HG03469 (cell line): ENCODE data around the gene HM13.
"Not testable (repeated sequence)": the region's sequence is repeated elsewhere in the genome, so short reads cannot be mapped to it uniquely, and the experiment has no call there.

Source experiments
- ATAC-seq: cut with Tn5 transposase; IDR thresholded peaks from one replicate; pipeline ENCODE4 v1.9.1; 2021; ENCODE audit warnings: mild to moderate bottlenecking, moderate library complexity, moderate number of reproducible peaks; ENCODE audit not compliant: unreplicated experiment

The HM13 gene

DNA sequence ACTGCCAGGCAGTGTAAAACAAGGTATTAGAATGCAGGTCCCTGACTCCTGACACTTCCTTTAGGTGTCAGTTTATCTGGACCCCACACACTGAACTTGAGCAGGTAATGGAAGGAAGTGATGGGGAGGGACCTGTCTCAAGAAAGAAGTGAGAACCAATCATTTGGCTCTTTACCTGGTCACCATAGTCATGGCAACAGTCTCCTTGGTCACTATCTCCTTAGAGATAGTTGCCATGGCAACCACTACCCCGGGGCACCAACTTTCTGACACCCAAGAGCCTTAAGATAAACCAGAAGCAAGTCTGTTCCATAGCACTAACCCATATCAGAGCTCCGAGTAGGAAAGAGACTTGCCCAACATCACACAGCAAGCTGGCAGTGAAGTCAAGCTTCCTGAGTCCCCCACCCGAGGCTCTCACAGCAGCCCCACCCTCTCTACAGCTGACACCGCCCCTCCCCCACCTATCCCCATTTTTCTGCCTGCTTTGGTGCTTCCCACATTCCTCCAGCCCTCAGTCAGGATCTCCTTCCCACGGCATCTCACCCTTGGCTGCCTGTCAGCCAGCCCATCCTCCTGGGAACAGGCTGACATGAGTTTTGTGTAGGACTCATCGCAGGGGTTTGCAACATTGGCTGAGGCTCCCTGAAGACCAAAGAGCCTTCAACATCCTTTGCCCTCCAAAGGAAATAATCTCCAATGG, 16.3 kb upstream of the HM13 start:
- no peak for ATAC-seq

DNA sequence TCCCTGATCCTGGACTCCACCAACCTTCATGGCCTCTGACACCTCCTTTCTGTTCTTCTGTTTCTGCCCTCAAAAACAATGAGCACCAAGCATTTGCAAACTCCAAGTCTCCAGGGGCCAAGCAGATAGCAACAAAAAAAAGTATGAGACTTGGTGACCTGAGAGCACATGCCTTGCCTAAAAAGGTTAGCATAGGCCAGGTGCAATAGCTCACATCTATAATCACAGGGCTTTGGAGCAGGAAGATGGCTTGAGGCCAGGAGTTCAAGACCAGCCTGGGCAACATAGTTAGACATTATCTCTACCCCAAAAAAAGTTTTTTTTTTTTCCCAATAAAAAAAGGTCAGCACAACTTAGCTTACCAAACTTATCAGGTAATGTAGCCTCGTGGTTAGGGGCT, 13.7 kb upstream of the HM13 start:
- ATAC-seq = no peak

DNA sequence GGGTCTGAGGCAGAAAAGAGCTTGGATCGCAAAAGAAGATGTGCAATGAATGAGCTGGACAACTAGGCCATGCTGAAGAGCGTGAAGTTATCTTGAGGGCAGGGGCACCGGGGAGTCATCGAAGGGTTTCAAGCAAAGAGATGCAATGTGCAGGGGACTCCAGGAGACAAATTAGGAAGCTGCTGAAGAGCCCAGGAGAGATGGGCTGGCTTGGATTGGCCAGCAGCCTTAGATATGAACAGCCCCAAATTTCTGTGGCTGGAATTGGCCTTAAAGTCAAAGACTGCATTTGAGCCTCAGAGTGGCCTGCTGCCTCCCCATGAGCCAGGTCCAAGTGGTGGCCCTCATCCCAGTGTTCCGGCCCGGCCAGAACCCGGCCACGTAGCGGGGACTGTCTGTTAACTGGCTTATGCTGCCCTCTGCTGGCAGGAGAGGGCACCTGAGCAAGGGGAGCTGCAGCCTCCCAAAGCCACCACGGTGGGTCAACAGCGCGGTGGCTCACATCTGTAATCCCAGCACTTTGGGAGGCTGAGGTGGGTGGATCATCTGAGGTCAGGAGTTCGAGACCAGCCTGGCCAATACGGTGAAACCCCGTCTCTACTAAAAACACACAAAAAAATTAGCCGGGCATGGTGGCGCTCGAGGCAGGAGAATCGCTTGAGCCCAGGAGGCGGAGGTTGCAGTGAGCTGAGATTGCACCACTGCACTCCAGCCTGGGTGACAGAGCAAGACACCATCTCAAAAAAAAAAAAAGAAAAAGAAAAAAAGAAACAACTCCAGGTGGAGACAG, 11.2 kb upstream of the HM13 start:
- peak; percentile 85 for ATAC-seq

DNA sequence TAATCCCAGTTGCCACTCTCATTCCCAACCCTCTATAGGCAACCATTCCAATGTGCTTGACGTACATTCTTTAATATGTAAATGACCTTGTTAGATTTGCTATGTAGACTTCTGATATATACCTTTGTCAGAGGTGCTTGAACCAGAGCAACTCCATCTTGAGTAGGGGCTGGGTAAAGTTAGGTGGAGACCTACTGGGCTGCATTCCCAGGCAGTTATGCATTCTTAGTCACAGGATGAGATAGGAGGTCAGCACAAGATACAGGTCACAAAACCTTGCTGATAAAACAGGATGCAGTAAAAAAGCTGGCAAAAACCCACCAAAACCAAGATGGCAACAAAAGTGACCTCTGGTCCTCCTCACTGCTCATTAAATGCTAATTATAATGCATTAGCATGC, 8.3 kb upstream of the HM13 start:
- no peak for ATAC-seq

DNA sequence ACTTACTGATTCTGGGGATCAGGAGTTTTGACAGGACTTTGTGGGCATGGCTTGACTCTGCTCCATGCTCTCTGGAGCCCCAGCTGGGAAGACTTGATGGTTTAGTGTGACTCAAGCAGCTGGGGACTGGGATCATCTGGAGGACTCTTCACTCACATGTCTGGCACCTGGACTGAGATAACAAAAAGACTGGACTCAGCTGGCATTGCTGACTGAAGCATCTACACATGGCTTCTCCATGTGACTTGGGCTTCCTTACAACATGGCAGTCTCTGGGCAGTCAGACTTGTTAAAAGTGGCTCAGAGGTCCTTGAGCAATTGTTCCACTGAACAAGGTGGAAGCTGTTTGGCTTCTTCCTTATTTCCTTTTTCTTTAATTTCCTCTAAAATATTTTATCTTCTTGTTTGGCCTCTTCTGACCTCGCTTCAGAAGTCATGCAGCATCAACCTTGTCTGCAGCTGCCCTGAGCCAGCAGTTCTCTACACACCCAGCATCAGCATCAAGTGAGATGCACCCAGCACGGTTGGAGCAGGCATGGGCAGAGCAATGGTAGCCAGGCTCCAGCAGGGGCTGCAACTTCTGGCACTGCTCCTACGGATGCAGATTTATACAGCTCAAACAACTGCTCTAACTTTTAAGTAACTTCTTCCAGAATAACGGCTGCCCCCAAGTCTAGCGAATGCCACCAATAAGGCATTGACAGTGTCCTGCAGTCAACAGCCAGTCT, 5.6 kb upstream of the HM13 start:
- no peak for ATAC-seq

DNA sequence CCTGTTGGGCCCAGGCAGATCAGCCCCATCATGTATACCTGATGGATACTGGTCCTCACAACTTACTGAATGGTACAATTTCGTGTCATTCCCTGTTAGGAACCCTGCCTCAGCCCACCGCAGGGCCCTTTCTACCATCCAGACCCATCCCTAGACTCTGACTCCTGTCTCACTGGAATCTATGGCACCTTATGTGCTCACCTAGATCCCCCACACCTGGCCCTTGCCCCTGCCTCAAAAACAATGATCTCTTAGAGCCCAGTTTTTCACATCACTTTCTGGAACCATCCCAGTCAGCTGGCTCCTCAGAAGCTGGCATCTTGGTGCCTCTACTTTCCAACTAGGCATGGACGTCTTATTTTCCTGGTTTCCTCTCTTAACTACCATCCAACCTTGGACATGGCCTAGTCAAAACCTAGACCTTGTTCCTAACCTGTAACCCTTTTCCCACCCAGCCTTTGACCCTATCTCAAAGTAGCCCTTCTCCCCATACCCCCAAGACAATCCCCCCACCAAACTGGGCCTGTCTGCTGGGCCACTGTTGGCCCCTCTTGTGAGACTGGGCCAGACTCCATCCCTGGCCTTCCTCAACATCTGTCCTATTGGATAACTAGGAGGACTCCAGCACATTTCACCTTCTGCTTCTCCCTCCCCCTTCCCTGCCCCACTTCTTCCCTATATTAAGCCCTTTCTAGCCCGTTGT, 981 bp downstream of the HM13 start:
- no peak for ATAC-seq

DNA sequence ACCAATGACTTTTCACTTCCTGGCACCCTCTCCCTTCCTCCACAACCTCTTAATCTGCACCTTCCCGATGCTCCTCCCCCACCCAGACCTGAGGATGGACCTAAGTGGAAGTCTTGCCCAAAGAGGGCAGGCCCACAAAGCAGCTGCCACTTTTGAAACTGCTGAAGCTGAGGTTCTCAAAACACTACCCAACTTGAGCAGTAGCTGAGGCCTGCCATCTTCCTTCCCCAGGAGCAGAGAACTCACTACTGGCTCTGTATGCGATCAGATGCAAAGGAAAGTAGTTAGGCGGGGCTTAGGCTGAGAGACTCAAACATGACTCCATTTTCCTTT, 1.5 kb downstream of the HM13 start:
- ATAC-seq = no peak

DNA sequence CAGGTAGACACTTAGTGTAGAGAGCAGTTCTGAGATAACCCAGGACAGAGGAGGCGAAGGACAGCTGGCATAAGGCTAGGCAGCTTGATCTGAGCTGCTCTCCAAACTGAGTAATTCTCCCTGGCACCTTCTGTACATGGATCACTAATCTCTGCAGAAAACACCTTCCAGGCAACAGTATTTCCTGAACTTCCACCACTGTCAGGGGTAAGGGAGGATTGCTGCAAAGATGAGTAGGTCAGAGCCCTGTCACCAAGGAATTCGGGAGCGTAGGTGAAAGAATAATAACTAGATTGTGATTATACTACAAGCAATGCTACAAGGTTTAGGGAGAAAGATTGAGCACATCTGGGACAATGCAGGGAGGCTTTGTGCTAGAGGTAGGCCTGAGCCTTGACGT, 1.9 kb downstream of the HM13 start:
- no peak for ATAC-seq

DNA sequence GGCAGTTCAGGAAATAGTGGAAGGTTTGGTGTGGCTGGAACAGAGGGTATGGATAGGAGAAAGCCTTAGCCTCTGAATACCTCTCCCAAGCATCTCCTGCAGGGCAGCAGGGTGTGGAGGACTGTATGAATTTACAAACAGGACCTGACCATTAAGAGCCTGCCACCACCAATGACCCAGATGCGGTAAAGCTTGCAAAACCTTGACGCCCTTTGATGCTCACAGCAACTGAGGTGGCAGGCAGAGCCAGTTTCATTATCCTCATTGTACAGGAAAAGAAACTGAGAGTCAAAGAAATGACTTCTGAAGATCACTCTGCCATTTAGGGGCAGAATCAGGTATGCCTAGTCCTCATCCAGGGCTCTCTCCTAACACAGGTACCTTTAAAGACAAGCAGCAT, 2.4 kb downstream of the HM13 start:
- no peak for ATAC-seq

DNA sequence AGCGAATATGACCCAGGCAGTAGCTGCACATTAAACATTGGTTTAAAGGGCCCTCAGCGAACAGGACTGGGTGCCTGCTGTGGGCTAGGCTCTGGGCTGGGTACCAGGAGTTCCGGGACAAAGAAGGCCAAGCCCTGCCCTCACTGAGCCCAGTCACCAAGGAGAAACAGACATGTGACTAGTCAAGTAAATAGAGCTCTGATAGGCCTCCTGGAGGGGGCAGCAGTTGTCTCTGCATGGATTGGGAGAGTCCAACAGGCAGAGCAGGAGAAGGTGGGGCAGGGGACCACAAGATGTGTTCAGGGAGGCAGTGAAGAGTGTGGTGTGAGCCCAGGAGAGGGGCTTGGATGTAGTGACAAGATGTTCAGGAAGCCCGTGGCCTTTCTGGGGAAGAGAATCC, 3.1 kb downstream of the HM13 start:
- ATAC-seq = no peak

DNA sequence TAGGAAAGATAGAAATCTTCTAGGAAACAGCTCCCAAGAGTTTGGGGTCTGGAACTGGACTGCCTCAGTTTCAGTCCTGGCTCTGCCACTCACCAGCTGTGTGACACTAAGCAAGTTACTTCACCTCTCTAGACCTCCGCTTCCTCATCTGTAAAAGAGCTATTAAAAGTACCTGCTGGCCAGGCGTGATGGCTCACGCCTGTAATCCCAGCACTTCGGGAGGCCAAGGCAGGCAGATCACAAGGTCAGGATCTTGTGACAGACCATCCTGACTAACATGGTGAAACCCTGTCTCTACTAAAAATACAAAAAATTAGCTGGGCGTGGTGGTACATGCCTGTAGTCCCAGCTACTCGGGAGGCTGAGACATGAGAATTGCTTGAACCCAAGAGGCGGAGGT, 7.0 kb downstream of the HM13 start:
- ATAC-seq = not testable (repeated sequence)

DNA sequence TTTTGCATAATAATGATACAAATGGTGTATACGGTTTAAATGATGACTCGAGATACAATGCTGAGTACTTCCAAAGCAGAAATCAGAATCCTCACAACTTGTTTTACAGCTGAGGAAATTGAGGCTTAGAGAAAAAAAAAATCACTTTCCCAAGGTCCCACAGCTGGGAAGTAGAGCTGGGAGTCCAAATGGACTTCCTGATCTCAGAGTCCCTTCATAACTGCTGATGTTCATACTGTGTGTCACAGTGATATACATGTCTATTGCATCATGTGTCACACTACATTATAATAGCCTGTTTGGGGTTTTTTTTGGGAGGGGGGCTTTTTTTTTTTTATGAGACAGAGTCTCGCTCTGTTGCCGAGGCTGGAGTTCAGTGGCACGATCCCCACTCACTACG, 8.5 kb downstream of the HM13 start:
- no peak for ATAC-seq

DNA sequence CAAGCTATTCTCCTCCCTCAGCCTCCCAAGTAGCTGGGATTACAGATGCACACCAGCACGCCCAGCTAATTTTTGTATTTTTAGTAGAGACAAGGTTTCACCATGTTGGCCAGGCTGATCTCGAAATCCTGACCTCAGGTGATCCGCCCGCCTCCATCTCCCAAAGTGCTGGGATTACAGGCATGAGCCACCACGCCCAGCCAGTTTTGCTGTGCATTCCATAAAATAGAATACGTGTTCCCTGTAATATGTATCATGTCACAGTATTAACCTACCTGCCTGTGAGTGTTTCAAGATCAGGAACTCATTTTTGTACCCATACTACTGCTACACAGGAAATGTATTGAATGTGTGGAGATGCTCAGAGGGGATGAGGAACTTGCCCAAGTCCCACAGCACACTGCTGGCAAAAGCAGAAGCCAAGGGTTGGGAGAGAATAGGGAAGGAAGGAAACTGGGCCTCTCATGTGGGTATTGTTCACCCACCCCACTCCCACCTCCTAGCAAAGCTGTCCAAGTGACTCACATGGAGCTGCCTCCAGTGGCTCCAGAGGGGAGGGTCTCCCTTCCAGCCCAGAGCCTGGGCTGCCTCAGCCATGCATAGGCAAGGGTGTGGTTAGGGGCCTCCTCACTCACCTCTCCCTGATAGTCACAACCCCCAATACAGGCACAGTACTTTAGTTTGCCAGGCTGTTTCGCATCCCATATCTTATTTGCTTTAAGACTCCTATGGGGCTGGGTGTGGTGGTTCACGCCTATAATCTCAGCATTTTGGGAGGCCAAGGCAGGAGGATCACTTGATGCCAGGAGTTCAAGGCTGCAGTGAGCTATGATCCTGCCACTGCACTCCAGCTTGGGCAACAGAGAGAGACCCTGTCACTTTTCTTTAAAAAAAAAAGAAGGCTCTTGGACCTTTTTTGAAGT, 9.4 kb downstream of the HM13 start:
- no peak for ATAC-seq

DNA sequence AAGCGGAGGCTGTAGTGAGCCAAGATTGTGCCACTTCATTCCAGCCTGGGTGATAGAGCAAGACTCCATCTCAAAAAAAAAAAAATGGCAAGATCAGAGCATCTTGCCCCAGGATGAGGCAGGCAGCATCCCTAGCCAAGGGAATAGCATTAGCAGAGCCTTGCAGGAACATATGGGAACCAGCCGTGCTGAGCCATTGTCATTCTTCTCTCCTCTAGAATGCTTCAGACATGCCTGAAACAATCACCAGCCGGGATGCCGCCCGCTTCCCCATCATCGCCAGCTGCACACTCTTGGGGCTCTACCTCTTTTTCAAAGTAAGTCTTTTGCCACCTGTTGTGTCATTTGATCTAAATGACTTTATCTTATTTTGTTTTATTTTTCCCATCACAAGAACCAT, 13.0 kb downstream of the HM13 start:
- no peak for ATAC-seq

DNA sequence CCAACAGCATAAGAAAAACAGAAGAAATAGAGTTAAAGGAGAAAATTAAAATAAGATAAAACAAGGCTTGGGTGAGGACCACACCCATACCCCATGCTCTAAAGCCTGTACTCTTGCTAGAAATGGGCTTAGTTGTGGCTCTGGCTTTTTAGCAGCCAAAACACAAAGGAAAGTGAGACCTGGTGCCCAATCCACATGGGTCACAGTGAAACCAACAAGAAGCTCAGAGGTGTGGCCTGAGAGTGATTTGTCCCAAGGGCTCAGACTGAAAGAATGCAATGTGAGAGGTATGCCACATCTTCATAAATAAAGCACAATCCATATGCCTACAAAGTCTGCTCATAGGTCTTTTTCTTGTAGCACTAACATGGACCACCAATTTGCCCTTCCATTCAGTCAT, 21.1 kb downstream of the HM13 start:
- no peak for ATAC-seq

DNA sequence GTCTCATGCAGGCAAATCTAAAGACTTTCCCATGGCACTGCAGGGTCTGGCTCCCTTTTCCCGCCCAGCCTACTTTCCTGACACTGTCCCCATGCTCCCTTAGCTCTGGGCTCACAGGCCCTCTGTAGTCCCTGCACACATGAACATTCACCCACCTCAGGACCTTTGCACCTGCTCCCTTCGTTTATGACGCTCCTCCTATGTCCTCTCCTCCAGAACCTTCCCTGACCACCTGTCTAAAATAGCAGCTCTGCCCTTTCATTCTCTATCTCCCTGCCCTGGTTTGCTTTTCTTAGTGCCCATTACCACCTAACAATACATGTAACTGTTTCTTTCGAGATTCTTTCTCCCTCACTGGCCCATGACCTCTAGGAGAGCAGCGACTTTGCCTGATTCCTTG, 22.3 kb downstream of the HM13 start:
- ATAC-seq = no peak

DNA sequence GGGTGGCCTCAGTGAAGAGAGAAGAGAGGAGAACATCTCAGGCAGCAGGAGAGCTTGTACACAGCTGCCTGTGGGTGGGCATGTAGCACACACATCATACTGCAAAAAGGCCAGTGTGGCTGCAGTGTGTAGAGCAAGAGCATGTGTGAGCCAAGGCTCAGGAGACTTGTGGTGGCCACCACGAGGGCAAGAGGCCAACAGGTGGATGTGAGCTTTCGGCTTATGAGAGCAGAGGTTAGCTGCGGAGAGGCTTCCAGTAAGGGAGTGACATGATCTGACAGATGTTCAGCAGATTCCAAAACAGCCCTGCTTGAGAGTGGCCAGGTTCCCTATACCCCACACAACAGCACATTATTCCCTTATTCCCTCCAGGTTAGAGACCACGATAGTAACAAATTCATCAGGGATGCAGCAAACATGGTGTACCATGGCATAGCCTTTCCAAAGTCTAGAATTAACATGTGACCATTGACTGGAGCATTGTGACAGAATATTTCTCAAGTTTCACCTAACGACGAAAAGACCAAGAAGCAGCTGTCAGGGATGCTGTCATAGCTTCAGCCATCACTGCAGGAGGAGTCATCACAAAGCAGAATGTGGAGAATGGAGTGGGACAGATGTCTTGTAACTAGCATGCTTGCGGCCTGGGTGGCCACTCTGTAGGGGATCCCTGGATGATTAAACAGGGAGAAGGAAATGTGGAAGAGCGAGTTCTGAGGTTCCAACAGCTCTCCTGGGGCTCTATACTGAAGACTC, 23.1 kb downstream of the HM13 start:
- no peak for ATAC-seq

DNA sequence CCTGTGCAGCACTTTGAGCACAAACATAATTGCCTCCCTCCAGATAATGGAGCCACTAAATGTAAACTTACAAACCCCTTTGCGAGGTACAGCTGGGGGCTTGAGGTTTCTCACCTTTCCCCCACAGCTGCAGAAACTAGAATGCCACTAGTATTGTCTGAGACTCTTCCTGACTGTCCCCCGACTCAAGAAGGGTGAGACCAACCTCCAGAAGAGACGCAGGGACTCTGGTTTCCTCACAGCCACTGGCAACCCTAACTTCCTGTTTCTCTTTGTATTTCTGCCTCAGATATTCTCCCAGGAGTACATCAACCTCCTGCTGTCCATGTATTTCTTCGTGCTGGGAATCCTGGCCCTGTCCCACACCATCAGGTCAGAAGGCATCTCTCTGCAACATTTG, 23.6 kb downstream of the HM13 start:
- no peak for ATAC-seq

DNA sequence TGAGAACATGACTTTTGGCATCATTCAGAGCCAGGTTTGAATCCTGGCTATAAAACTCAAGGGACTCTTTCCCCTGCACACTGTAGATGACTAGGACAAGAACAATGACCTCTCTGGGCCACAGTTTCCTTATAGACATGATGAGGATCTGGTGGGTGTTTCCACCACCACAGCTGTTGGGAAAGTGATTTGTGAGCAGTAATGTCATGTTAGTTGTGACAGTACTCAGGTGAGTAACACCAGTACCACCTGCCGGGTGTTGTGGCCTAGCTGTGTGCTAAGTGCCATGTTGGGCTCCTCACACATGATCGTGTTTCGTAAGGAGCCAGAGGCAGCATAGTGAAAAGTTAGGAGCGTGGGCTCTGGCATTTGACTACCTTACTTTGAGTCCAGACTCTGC, 24.1 kb downstream of the HM13 start:
- no peak for ATAC-seq

DNA sequence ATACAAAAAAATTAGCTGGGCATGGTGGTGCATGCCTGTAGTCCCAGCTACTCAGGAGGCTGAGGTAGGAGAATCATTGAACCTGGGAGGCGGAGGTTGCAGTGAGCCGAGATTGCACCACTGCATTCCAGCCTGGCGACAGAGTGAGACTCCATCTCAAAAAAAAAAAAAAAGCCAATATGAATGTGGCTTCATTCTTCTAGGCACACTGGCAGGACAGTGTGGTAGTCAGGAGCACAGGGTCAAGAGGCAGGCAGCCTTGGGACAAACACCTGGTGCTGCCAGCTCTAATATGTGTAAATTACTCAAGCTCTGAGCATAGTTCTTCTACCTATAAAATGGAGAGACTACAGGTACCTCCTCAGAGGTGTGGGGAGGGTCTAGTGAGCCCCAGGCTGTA, 25.4 kb downstream of the HM13 start:
- ATAC-seq = not testable (repeated sequence)
